HG03025 (cell line): ENCODE data around the gene SPDYA.
"Not testable (repeated sequence)": the region's sequence is repeated elsewhere in the genome, so short reads cannot be mapped to it uniquely, and the experiment has no call there.

Experiments
- ATAC-seq: cut with Tn5 transposase; IDR thresholded peaks from one replicate; pipeline ENCODE4 v1.9.1; 2021; ENCODE audit warnings: mild to moderate bottlenecking, moderate library complexity; ENCODE audit not compliant: unreplicated experiment, low FRiP score

The SPDYA gene

GRCh38 chr2:28810384-28811285 lies at the start of gene SPDYA:
TSS of gene SPDYA (plus strand) at chr2:28810834. CDS start at chr2:28816015, 5,181 bp downstream.
- peak; percentile 61 for ATAC-seq

GRCh38 chr2:28761420-28761819 lies 49.2 kb upstream of the SPDYA start:
- no peak for ATAC-seq

DNA sequence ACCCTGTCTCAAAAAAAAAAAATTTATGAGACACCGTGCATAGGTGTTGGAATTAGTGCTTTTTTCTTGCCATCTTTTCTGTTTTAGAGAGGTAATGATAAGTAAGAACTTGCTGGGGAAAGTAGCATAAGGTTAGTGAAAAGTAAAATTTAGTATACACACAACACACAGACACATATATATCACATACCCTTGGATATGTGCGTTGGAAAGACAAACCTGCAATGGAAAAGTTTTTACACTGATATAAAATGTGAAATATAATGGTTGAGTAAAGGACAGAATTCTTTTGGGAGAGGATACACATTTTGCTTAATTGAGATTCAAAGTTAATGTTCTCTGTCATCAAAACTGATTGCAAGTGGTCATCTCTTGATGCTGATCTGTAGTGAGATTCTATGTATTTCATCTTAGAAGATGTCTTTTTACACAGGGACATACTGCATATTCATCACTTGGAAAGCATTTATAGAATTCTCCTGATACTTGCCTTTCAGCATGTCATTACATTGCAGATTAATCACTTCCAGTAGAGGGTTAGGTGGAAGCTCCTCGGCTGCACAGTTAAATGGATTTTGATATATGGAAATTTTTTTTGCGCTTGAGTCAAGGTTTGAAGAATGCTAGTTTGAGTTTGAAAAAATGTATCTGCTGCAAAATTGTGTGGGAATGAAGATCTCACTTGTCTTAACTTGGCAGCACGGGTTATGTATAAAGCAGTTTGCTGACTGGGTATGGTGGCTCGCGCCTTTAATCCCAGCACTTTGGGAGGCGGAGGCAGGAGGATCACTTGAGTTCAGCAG lies 45.5 kb upstream of the SPDYA start:
- ATAC-seq, result no peak

GRCh38 chr2:28766070-28766469 lies 44.6 kb upstream of the SPDYA start:
- ATAC-seq, result no peak

DNA sequence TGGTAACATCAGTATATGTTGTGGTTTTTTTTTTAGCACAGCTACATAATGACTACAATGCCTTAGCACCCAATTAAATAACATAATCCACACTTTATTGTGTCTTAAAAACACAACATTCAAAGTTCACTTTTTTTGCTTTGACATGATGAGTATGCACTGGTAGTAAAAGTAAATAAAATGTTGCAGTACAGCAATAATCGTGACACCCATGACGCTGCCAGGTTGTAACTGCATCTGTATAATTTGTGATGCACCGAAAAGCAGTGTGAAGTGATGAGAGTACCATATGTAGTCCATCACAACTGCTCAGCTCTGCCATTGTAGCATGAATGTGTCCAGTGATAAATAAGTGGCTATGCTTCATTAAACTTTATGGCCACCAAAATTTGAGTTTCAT lies 43.3 kb upstream of the SPDYA start:
- no peak for ATAC-seq

DNA sequence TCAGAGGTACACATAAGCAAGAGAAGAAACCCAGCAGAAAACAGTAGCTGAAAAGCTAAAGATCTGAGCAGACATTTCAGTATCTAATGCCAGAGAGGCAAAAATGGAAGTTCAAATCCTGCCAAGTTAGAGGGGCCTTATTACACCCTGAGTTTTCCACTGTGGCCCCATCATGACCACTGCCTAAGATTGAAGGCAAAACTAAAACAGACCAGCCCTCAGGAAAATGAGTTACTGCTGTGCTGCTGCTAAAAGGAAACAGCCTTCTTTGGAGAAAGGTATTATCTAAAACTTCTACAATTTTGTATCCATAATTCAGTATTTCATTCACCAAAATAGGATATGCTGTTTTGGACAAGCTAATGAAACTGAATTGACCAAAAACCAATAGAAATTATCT lies 42.2 kb upstream of the SPDYA start:
- no peak for ATAC-seq

- no peak for ATAC-seq
These were observed 41.7 kb upstream of the SPDYA start for GRCh38 chr2:28768952-28769351.

GRCh38 chr2:28772351-28772750 lies 38.3 kb upstream of the SPDYA start:
- ATAC-seq, result no peak

GRCh38 chr2:28776471-28776870 lies 34.2 kb upstream of the SPDYA start:
- ATAC-seq, result no peak

DNA sequence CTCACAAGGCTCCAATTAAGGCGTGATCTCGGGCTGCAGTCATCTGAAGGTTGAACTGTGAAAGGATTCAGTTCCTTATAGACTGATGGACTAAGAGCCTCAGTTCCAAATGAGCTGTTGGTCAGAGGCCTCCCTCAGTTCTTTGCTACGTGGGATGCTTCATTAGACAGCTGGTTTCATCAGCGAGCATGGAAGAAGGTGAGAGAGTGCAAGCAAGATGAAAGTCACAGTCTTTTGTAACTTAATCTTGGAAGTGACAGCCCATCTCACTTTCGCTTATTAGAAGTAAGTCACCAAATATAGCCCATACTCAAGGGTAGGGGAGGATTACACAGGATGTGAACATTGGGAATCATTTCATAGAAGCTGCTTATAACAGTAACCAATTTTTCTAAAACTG lies 32.2 kb upstream of the SPDYA start:
- ATAC-seq, result no peak

DNA sequence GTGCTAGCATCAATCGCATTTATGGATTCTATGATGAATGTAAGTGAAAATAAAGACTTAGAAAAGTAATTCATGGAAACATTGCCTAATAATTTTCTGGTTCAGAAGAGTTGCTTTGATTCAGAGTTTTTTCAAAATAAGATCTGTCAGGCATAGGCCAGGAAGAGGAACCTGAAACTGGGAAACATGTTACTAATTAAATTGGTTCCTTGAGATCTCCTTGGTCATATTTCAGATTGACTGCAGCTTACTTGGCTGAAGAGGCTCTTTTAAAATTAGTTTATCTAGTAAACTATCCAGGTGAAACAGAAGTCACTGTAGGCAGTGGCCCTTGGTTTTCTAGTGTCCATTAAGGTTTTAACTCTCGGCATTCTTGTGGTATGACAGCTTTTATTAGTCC lies 31.6 kb upstream of the SPDYA start:
- ATAC-seq, result no peak

DNA sequence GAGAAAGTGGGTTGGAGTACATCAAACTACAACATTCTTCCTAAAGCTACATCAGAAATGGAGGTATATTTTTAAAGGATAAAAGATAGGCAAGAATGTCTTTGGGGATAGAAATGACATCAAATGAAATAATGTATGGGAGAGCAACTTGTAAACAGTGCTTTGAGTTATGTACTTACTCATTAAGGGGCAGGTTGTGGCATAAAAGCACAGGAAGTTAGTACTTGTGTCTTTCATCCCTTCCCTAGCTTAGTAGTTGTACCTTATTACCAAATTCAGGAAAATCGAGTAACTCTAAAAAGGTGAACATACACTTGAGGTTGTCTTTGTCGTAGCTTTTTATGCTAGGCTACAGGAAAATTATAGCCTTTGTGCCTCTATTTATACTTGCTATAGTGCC lies 30.1 kb upstream of the SPDYA start:
- no peak for ATAC-seq

- no peak for ATAC-seq
These were observed 28.2 kb upstream of the SPDYA start for GRCh38 chr2:28782423-28782822.

DNA sequence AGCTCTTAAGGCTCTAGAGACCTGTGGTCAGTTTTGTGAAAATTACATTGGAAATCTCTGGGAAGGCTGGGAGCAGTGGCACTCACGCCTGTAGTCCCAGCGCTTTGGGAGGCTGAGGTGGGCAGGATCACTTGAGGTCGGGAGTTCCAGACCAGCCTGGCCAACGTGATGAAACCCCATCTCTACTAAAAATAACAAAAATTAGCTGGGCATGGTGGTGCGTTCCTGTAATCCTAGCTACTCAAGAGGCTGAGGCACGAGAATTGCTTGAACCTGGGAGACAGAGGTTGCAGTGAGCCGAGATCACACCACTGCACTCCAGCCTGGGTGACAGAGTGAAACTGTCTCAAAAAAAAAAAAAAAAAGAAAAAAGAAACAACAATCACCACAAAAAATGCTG lies 26.1 kb upstream of the SPDYA start:
- ATAC-seq, result not testable (repeated sequence)

DNA sequence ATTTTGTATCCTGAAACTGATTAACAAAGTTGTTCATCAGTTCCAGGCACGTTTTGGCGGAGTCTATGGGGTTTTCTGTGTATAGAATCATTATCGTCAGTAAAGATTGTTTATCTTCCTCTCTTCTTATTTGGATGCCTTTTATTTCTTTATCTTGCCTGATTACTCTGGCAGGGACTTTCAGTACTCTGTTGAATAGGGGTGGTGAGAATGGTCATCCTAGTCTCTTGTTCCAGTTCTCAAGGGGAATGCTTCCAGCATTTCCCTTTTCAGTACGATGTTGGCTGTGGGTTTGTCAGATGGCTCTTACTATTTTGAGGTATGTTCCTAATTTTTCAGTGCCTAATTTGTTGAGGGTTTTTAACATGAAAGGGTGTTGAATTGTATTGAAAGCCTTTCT lies 14.0 kb upstream of the SPDYA start:
- ATAC-seq, result no peak

DNA sequence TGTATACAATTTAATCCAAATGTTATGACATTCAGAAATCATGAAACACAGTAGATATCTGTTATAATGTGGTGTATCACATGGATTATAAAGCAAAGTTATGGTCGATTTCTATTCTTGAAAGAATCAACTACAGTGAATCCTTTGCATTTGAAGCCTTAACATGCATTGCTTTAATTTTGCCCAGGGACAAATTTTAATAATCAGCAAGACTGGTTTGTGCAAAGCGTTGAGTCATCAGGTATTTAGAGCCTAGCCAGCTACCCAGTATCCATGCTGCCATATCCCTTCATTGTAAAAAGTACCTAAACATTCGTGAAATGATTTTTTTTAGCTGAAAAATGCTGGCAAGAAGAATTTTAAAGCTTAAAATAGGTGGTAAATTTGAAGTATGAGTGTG lies 8.9 kb upstream of the SPDYA start:
- no peak for ATAC-seq

DNA sequence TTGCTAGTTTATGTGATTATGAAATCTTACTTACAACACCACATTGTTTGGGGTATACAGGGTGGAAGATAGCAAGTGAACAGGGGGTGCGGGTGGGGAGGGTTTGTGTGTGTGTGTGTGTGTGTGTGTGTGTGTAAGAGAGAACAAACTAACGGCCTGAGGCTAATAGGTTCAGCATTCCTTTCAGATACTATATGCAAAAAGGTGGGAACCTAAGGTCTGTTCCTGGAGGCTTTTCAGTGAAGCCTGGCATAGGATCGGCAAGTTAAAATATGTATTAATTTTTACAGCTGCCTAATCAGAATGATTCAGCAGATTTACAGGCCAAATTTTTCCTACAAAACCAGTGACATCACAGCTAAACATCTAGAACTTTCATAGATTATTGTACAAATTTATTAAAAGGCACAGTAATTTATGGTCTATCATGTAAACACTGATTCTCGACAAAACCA lies 7.6 kb upstream of the SPDYA start:
- no peak for ATAC-seq

DNA sequence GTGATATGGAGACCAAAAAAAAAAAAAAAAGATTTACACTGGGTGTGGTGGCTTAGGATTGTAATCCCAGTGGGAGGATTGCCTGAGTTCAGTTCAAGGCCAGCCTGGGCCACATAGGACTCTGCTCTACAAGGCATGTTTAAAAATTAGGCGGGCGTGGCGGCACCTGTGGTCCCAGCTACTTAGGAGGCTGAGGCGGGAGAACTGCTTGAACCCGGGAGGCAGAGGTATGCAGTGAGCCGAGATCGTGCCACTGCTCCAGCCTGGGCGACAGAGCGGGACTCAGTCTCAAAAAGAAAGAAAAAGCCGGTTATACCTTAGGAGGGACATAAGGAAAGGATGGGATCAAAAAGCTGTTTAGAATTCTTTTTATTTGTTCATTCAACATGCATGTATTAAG lies 707 bp upstream of the SPDYA start:
- ATAC-seq, result no peak

DNA sequence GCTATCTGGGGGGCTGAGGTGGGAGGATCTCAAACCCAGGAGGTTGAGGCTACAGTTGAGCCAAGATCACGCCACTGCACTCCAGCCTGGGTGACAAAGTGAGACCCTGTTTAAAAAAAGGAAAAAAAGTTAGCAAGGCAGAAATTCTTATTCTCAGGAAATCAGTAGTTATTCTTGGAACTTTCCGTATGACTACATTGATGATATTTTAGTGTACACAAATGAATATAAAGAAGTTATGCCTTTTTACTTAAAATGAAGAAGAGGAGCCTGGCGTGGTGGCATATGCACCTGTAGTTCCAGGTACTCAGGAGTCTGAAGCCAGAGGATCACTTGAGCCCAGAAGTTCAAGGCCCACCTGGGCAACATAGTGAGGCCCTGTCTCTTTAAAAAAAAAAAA lies 7.4 kb downstream of the SPDYA start:
- ATAC-seq, result no peak

DNA sequence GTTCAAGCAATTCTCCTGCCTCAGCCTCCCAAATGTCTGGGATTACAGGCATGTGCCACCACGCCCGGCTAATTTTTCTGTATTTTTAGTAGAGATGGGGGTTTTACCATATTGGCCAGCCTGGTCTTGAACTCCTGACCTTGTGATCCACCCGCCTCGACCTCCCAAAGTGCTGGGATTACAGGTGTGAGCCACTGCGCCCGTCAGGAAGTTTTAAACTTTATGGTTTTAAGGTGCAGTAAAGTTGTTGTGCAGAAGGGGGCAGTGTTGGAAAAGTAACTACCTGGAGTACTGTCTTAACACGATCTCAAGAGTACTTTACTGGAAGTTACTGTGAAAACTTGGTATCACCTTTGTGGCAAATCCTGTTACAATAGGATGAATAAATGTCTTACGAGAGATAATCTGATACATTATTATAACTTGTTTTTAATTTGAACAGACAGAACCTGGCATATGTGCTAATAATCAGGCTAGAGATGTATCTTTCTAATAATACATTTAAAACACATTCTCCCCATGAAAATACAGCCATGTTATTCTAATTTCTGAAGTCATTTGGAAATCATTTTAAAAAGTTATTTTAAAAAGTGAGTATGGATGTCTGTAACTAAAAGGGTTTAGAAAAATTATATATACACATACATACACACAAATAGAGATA lies 10.8 kb downstream of the SPDYA start:
- no peak for ATAC-seq

GRCh38 chr2:28822036-28822435 lies 11.4 kb downstream of the SPDYA start:
- ATAC-seq, result no peak
